Measurements from ENCODE around the gene PCSK6. TPM values are rescaled to one million over a fixed set of nuclear protein-coding genes. Genes with fewer than 3 reads are reported as not detected.

The PCSK6 gene
- total RNA-seq, 4 donors from 2014 or later: 10.6 to 98.2 (median 12.8) TPM

DNA sequence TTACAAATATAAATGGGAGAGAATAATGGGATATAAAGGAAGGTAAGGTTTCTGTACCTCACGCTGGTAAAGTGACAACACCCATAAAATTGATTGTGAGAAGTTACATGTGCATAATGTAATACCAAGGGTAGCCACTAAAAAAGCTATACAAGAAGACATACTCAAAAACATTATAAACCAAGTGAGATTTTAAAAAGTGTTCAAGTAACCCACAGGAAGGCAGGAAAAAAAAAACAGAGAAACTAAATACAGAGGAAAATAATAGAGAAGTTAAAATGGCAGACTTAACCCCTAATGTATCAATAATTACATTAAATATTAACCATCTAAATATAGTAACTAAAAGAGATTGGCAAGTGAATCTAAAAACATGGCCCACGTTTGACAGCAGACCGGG, 76.3 kb downstream of the PCSK6 start:
- H3K9me3 ChIP-seq: no peaks in the 10 kb centered on the region
- no peaks in the 10 kb centered on the region for H3K36me3 ChIP-seq
- no peak overlapping the region for H3K4me3 ChIP-seq
- DNase-seq: no peak
- H3K4me1 ChIP-seq: no peaks in the 10 kb centered on the region
- no peak overlapping the region for H3K27ac ChIP-seq
- TF ChIP-seq POLR2A (IDR thresholded peaks at IDR 0.05): no peak
- TF ChIP-seq, protein P1, sequence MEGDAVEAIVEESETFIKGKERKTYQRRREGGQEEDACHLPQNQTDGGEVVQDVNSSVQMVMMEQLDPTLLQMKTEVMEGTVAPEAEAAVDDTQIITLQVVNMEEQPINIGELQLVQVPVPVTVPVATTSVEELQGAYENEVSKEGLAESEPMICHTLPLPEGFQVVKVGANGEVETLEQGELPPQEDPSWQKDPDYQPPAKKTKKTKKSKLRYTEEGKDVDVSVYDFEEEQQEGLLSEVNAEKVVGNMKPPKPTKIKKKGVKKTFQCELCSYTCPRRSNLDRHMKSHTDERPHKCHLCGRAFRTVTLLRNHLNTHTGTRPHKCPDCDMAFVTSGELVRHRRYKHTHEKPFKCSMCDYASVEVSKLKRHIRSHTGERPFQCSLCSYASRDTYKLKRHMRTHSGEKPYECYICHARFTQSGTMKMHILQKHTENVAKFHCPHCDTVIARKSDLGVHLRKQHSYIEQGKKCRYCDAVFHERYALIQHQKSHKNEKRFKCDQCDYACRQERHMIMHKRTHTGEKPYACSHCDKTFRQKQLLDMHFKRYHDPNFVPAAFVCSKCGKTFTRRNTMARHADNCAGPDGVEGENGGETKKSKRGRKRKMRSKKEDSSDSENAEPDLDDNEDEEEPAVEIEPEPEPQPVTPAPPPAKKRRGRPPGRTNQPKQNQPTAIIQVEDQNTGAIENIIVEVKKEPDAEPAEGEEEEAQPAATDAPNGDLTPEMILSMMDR (IDR thresholded peaks at IDR 0.05): peak in 1 of 6 experiments; percentile 8
- no peaks in the 10 kb centered on the region for H3K27me3 ChIP-seq

DNA sequence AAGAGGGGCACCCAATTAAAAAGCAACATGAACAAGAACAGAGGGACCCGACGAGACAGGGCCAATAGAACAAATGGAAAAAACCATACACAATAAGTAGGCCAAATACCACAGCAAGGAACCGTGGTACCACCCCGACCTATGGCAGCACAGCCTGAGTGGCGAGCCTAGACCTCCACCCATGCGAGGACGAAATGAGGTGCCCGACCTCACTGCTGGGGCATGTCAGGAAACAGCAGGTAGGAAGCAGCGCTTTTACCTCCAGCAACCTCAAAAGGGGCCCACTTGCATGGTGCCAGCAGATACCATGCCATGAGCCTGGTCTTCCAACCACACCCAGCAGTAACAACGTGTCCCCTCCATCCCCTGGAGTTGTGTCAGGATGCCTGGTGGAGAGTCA, 77.9 kb downstream of the PCSK6 start:
- TF ChIP-seq POLR2A (IDR thresholded peaks at IDR 0.05): no peak
- TF ChIP-seq, protein P1 (IDR thresholded peaks at IDR 0.05): no peak
- DNase-seq: no peak
- Histone ChIP-seq H3K9me3 (no peaks in the 10 kb centered on the region), H3K27ac (no peak overlapping the region), H3K4me1 (no peaks in the 10 kb centered on the region), H3K4me3 (no peak overlapping the region), H3K36me3 (no peaks in the 10 kb centered on the region), H3K27me3 (no peaks in the 10 kb centered on the region)

DNA sequence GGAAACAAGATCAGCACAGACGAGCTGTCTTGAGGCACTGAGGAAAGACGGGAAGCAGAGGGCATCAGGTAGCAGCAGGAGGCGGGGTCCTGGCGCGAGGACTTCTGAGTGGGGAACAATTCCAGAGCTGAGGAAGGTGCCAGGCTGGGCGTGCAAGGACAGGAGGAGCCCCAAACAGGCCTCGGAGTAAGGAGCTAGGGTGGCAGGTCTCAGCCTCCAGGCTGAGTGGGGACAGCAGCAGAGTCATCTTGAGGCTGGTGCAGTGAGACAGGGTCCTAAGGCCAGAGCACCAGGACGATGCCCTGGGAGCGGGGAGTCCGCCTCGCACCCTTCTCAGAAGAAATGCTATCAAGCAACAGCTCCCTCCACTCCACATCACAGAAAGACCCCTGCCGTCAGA, 78.4 kb downstream of the PCSK6 start:
- Histone ChIP-seq H3K9me3 (no peaks in the 10 kb centered on the region), H3K4me1 (no peaks in the 10 kb centered on the region), H3K36me3 (no peaks in the 10 kb centered on the region), H3K27me3 (no peaks in the 10 kb centered on the region), H3K27ac (no peak overlapping the region), H3K4me3 (no peak overlapping the region)
- no peak for DNase-seq
- TF ChIP-seq, protein P1 (IDR thresholded peaks at IDR 0.05): no peak
- TF ChIP-seq POLR2A (IDR thresholded peaks at IDR 0.05): no peak

DNA sequence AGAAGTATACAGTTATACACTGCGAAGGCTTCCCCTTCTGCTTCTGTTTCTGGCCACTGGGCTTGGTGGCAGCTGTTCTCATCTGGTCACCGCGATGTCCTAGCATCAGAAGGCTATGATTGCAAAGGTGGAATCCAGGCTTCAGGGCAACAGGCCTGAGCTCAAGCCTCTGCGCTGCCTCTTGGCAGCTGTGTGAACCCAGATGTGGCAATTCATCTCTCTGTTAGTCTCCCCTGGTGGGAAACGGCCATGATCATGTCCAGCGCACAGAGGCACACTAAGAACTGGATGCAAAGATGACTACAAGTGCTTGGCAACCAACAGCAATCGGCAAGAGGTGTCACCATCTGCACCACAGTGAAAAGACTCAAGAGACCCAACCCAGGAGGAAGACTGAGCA, 78.9 kb downstream of the PCSK6 start:
- no peak overlapping the region for H3K4me3 ChIP-seq
- H3K36me3 ChIP-seq: no peaks in the 10 kb centered on the region
- H3K4me1 ChIP-seq: no peaks in the 10 kb centered on the region
- TF ChIP-seq, protein P1 (IDR thresholded peaks at IDR 0.05): no peak
- no peak for TF ChIP-seq POLR2A (IDR thresholded peaks at IDR 0.05)
- no peak for DNase-seq
- no peaks in the 10 kb centered on the region for H3K9me3 ChIP-seq
- H3K27me3 ChIP-seq: no peaks in the 10 kb centered on the region
- H3K27ac ChIP-seq: no peak overlapping the region

DNA sequence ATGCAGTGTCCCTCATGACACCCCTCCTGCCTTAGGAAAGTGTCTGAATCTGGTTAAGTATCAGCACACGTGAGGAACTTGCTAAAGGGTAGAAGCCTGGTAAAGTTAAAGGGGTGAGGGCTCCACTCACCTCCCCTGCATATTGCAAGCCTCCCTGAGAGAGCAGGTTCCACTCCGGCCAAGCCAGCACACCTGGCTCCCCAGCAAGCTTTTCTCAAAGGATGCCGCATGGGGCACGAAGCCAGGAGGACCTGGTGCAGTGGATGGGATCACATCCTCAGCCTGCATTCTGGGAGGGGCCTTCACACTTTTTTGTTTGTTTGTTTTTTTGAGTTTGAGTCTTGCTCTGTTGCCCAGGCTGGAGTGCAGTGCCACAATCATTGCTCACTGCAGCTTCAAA, 79.9 kb downstream of the PCSK6 start:
- DNase-seq: no peak
- TF ChIP-seq POLR2A (IDR thresholded peaks at IDR 0.05): no peak
- TF ChIP-seq, protein P1 (IDR thresholded peaks at IDR 0.05): no peak
- H3K27ac ChIP-seq: no peak overlapping the region

More for the DNA sequence above, 79.9 kb downstream of the PCSK6 start:
- no peaks in the 10 kb centered on the region for H3K27me3 ChIP-seq
- H3K4me3 ChIP-seq: no peak overlapping the region
- no peaks in the 10 kb centered on the region for H3K4me1 ChIP-seq
- H3K36me3 ChIP-seq: no peaks in the 10 kb centered on the region
- no peaks in the 10 kb centered on the region for H3K9me3 ChIP-seq

Data from Peyer's patch (tissue), 4 donors.